Myocyte (in vitro differentiated cells): ENCODE results near the gene MIGA1. TPM values are rescaled to one million over a fixed set of nuclear protein-coding genes. Genes with fewer than 3 reads are reported as not detected.
"Not testable (repeated sequence)": the region's sequence is repeated elsewhere in the genome, so short reads cannot be mapped to it uniquely, and the experiment has no call there.

ENCODE experiments used
- DNase-seq: peaks from one replicate; pipeline ENCODE4 v3.0.0-alpha.2; 2012; ENCODE audit warnings: low read depth
- total RNA-seq: library from RNA; depleted of rRNA; stranded (reverse); fragments of >200 nt; gene quantifications from 2 replicates; pipeline ENCODE4 v1.2.3, GENCODE V29; 2014

The MIGA1 gene
- total RNA-seq, 1 donor from 2014 or later: 9.6 TPM

GRCh38 chr1:77796695-77797405 is 17.4 kb downstream of the MIGA1 start:
- peak; percentile 19 for DNase-seq

- no peak for DNase-seq
Measured at GRCh38 chr1:77797991-77798390, 18.5 kb downstream of the MIGA1 start.

GRCh38 chr1:77802026-77802425 is 22.6 kb downstream of the MIGA1 start:
- no peak for DNase-seq

- no peak for DNase-seq
Measured at GRCh38 chr1:77803371-77803770, 23.9 kb downstream of the MIGA1 start.

GRCh38 chr1:77809787-77810462 is 30.5 kb downstream of the MIGA1 start:
- DNase-seq: not testable (repeated sequence)

- not testable (repeated sequence) for DNase-seq
Measured at GRCh38 chr1:77811589-77811988, 32.1 kb downstream of the MIGA1 start.

- no peak for DNase-seq
Measured at GRCh38 chr1:77817368-77818209, 38.1 kb downstream of the MIGA1 start.

GRCh38 chr1:77820121-77820520 is 40.7 kb downstream of the MIGA1 start:
- no peak for DNase-seq

- peak; percentile 53 for DNase-seq
Measured at GRCh38 chr1:77824079-77824478, 44.6 kb downstream of the MIGA1 start.

- no peak for DNase-seq
Measured at GRCh38 chr1:77824694-77825093, 45.2 kb downstream of the MIGA1 start.

GRCh38 chr1:77825131-77825709 is 45.8 kb downstream of the MIGA1 start:
- DNase-seq: peak; percentile 91

- not testable (repeated sequence) for DNase-seq
Measured at GRCh38 chr1:77826851-77827250, 47.4 kb downstream of the MIGA1 start.

- DNase-seq: no peak
Measured at GRCh38 chr1:77828098-77828497, 48.6 kb downstream of the MIGA1 start.

- DNase-seq: peak; percentile 71
Measured at GRCh38 chr1:77829851-77830250, 50.4 kb downstream of the MIGA1 start.

GRCh38 chr1:77830946-77831345 is 51.5 kb downstream of the MIGA1 start:
- peak; percentile 4 for DNase-seq

- peak; percentile 9 for DNase-seq
Measured at GRCh38 chr1:77831566-77831965, 52.1 kb downstream of the MIGA1 start.

- peak; percentile 48 for DNase-seq
Measured at GRCh38 chr1:77831976-77832711, 52.7 kb downstream of the MIGA1 start.

- peak; percentile 88 for DNase-seq
Measured at GRCh38 chr1:77832901-77833300, 53.5 kb downstream of the MIGA1 start.

GRCh38 chr1:77833521-77834100 is 54.2 kb downstream of the MIGA1 start:
- DNase-seq: peak; percentile 28

- peak; percentile 86 for DNase-seq
Measured at GRCh38 chr1:77834771-77835334, 55.4 kb downstream of the MIGA1 start.
